ENCODE results near the gene CIP2A.
"Not testable (repeated sequence)": the region's sequence is repeated elsewhere in the genome, so short reads cannot be mapped to it uniquely, and the experiment has no call there.

Gene CIP2A

DNA sequence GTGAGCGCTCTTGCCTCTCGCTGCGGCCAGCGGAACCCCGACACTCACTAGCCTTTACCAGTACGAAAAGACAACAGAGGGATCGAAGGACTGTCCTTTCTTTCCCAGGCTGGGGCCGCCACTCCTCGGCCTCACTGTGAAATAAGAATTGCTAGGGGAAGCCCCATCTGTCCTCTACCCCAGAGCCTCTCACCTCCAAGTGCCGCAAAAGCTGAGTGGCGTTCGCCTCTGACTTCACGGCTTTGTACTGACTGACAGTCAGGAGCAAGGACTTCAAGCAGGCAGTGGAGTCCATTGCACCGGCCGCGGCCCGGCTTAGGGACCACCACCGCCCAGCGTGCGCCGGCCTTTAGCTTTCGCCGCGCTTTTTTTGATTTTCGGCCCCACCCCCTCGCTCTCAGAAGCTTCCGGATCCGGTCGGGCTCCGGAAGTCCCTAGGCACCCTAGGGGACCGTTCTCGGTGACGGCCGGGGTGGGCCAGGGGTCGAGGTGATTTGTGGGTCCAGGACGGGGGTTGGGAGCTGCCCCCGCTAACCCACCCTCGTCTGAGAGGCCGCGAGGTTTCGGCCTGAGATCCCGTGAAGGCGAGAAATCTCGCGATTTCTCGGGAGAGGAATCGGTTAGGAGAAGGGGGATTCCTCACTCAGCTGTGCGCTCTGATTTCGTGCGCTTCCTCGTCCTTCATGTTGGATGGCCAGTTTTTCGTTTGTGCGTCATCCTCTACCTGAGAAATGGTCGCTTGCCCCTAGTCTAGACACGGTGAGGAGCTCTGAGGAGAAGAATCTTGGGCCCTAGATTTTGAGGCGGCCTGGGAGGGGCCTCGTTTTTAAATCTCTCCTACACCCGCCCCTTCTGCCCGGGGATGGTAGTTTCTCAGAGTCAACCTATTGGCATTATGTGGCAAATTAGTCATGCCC, at the start of gene CIP2A, which contains the start of gene DZIP3:
TSS of gene CIP2A (minus strand) at position 358 of the 917 bp plus-strand sequence. CDS start at position 295, 63 bp downstream.
TSS of gene DZIP3 (plus strand) at position 642 of the 917 bp plus-strand sequence. CDS start 15,685 bp downstream, outside the sequence.
- in situ Hi-C loops (cut with MboI; ENCODE audit: low sequenced_read_pairs), result no loop called here

DNA sequence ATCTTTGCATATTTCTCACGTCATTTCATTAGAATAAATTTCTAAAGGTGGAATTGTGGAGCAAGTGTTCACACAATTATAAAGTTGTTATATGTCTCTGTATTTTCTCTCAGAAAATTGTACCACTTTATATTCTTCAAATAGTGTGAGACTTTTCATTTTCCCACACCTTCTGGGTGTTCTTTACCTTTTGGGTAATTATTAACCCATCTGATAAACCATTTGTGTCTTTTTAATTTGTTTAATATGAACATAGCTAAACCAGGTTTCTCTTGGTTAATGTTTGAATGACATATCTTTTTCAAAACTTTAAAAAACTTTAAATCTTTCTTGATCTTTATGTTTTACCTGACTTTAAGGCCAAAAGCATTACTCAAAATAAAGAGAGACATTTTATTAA, 40.7 kb upstream of the CIP2A start:
- in situ Hi-C loops (cut with MboI; ENCODE audit: low sequenced_read_pairs), result no loop called here

DNA sequence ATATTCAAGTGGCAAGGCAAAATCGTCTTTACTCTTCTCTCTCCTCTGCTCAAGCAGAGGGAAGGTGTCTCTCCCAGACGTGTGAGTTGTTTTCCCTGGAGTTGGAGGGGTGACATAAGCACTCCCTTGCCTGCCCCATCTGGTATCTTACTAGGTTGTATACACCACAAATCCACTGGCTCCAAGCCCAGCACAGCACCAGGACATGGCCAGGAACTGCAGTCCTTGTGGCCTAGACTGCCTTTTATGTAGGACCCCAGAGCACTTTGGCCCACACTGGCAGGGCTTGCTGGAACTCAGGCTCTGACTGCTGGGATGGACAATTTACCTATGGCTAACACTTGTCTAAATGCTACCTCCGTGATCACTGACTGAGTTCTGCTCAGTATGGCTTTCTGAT, 34.3 kb upstream of the CIP2A start:
- in situ Hi-C loops (cut with MboI; ENCODE audit: low sequenced_read_pairs), result no loop called here

DNA sequence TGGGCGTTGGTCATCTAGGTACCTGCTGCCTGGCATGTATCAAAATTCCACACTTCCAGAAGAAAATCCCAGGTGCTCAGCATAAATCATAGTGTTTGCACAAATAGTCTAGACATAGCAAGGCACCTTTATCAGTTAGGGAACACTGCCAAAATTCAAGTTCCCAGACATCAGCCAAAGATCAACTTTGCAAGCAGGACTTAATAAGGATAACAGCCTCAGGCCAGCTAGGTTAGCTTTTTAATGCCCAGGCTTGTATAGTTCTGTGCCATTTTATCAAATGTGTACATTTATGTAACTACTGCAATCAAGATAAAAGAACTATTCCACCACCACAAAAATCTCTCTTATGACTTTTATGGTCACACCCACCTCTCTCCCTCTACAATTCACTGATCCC, 31.0 kb upstream of the CIP2A start:
- in situ Hi-C loops (cut with MboI; ENCODE audit: low sequenced_read_pairs), result no loop called here

DNA sequence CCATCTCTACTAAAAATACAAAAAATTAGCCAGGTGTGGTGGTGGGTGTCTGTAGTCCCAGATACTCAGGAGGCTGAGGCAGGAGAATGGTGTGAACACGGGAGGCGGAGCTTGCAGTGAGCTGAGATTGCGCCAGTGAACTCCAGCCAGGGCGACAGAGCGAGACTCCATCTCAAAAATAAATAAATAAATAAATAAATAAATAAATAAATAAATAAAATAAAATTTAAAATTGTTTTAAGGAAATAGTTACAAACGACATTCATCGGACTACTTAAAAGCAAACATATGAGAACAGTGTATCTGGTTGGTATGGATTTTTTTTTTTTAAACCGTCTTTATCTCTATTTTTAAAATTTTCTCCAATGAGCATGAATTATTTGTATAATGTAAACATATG, 26.9 kb upstream of the CIP2A start:
- in situ Hi-C loops (cut with MboI; ENCODE audit: low sequenced_read_pairs), result not testable (repeated sequence)

DNA sequence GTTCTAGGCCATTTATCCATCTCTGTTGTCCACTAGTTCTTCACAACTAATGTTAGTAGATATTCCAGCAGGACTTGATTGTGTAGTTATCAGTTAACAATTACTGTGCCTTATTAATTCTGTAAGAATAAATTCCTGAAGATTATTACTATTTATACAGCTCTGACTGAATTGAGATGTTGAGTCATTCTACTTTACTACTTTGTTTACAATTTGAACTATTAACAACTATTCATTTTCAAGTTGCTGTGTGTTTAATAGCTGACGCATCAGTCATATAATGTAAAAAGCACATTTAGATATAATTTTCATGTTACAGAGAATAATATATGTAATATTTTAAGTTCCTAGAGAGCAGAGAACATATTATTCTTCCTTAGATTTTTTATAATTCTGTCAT, 21.4 kb upstream of the CIP2A start:
- in situ Hi-C loops (cut with MboI; ENCODE audit: low sequenced_read_pairs), result no loop called here

DNA sequence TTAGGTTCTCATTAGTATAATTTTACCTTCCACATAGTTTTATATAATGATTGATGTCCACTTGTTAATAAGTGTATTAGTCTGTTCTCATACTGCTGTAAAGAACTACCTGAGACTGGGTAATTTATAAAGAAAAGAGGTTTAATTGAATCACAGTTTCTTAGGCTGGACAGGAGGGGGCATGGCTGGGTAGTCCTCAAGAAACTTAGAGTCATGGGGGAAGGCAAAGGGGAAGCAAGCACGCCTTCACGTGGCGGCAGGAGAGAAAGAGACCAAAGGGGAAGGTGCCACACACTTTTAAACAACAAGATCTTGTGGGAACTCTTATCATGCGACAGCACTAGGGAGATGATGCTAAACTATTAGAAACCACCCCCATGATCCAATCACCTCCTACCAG, 19.5 kb upstream of the CIP2A start:
- in situ Hi-C loops (cut with MboI; ENCODE audit: low sequenced_read_pairs), result no loop called here

DNA sequence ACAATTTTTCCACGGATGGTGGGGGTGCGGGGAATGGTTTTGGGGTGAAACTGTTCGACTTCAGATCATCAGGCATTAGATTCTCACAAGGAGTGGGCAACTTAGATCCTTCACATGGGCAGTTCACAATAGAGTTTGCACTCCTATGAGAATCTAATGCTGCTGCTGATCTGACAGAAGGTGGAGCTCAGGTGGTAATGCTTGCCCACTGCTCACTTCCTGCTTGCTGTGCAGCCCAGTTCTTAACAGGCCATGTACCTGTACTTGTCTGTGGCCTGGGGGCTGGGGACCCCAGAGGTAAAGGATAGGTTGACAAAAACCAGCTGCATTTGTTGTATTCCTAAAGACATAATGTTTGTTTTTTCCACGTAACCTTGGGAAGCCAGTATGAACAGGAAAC, 16.3 kb upstream of the CIP2A start:
- in situ Hi-C loops (cut with MboI; ENCODE audit: low sequenced_read_pairs), result no loop called here

DNA sequence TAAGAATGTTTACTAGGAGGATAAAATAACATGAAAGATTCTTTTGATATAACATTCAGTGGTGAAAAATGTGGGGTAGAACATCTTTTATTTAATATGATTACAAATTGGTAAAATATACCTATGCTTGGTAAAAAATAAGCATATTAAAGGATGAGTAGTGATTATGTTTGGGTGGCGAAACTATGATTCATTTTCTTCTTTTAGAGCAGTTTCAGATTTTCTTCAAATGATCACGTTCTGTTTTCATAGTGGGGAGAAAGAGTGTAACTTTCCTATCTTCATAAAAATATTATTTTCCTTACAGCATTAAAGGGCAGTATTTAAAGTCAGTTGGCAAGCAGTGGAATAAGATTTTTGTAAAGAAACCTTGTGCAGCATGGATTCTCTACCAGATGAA, 15.8 kb upstream of the CIP2A start:
- in situ Hi-C loops (cut with MboI; ENCODE audit: low sequenced_read_pairs), result no loop called here

DNA sequence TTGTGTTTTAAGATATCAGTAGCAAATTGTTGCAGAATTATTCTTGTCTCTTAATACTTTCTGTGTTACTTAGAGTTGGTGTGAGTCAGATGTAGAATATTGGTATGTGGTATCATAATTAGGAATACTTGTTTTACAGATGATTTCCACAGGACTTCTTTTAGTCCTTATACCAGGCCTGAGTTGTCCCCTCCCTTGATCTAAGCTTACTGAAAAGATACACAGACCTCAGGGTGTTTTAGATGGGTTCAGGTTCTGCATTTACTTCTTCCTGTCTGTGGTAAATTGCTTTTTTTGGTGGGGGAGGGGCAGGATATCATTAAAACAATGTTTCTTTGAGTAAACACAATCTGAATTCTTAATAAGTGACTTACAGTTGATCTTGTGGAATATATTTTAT, 14.5 kb upstream of the CIP2A start:
- in situ Hi-C loops (cut with MboI; ENCODE audit: low sequenced_read_pairs), result no loop called here

DNA sequence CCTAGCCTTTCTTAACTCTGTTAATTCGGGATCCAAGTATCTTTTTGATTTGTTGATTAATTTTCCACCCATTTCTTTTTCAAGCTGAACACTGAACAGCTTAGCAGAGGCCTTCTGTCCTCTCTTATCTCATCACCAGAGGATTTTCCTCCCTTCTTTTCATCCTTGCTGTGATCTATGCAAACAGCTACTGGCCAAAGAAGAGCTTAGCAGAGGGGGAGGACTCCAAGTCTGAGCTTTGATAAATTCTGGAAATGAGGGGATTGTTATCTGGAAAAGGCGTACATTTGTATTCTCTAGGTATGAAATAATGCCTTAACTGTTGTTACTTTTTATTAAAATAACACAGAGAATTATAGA, 13.7 kb upstream of the CIP2A start:
- in situ Hi-C loops (cut with MboI; ENCODE audit: low sequenced_read_pairs), result no loop called here

DNA sequence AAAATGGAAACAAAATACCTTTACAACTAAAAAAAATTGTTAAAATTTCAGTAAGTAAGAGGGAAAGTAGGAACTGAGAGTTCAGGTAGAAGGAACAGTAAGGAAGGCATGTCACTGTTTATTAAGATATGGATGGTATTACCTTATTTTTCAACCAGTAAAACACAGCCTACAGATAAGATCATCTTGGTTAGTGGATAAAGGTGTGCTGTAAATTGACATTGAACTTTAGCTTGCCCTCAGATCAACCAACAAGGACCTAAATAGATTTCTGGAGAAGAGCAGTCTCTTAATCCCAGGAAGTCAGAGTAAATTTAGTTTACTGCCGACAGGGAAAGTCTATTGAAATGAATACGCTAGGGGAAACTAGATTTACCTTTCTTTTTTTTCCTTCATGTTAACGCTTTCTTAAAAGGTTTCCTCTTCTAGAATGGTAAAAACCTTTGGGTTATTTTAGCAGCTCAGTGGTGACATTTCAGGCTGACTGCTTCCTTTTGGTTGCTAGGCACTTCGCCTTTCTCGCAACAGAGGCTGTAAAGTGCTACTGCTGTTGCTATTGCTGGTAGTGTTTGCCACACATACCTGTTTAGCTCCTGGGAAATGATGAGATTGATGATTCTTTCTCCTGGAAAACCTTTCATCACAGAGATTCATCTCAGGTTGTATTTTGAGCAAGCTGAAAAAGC, 13.2 kb upstream of the CIP2A start:
- in situ Hi-C loops (cut with MboI; ENCODE audit: low sequenced_read_pairs), result no loop called here

DNA sequence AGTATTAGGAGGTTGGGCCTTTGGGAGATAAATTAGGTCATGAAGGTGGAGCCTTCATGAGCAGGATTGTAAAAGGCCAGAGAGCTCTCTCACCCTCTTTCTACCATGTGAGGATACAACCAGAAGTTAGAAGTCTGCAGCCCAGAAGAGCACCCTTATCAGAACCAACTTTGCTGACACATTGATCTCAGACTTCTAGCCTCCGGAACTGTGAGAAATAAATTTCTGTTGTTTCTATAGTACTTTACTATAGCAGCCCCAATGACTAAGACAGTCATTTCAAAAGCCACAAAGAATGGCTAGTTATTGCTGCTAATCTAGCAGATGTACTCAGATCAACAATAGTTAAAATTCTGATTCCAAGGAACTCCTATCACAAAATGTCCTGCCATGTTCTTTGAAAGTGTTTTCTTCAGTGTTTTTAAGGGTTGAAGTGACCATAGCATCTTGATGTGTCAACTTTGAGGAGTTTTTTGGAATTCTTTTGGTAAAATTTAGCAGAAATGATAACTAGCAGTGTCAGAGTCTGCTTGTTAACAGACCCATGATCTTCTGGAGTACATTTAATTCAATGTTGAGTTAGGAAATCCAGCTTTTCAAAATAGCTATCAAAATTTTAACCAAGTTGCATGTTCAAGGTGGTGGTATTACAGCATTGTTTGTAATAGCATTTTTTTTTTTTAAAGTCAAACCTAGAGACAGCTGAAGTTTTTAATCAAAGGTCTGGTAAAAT, 10.6 kb upstream of the CIP2A start:
- in situ Hi-C loops (cut with MboI; ENCODE audit: low sequenced_read_pairs), result no loop called here

DNA sequence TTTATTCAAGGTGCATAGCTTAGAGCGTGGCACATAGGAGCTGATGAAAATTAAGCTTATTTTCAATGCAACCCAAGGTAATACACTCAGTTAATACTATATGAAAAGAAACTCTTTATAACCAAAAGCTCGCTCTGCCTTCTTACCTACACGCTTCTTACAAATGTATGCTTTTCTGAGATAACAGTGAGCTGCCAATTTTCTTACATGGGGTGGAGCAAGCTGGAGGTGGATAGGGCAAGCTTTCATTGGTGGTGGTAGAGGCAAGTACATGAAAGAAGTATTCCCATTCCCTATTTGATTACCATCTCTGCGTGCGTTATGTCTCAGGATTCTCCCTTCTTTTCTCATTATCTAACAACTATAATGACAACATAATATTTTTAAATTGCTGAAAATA, 9.1 kb upstream of the CIP2A start:
- in situ Hi-C loops (cut with MboI; ENCODE audit: low sequenced_read_pairs), result no loop called here

DNA sequence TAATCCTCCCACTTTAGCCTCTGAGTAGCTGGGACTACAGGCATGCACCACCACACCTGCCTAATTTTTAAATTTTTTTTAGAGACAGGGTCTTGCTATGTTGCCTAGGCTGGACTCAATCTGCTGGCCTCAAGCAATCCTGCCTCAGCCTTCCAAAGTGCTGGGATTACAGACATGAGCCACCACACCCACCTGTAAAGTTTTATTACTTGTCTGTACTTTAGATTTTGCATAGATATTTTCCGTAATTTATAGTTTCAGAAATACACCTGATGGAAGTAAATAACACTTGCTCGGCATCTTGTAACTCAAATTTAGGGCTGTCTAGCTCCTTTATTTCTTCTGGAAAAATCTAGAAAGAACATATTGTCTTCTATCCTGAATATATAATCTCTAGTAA, 6.1 kb upstream of the CIP2A start:
- in situ Hi-C loops (cut with MboI; ENCODE audit: low sequenced_read_pairs), result no loop called here

DNA sequence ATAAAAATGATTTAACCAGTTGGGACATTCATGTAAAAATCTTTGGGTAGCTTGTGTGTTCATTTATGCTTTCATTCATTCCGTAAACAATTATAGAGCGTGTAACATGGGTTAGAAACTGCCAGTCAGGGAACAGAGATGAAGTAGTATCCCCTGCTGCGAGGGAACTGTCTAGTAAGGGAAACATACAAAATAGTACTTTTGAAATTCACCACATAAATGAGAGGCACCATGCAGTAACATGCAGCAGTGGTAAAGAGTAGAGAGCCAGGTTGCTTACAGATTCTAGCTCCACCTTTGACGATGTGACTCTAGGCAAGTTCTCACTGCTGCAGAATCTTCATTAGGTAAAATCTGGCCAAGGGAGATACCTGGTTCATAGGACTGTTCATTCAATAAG, 1.2 kb upstream of the CIP2A start:
- in situ Hi-C loops (cut with MboI; ENCODE audit: low sequenced_read_pairs), result no loop called here

DNA sequence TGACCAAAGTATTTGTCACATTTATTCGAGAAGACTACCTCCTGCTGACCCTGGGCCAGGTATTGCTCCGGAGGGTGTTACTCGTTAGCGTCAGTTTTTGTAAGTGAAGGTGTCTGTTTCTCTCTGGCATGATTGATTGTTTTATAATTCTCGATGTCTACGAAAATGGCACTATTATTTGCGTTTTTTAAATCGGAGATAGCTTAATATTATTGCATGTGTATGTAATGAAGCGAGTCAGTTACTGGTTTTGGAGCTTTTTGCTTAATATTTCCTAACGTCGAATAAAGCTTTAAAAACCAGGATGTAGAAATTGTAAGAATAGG, 723 bp upstream of the CIP2A start:
- in situ Hi-C loops (cut with MboI; ENCODE audit: low sequenced_read_pairs), result no loop called here

DNA sequence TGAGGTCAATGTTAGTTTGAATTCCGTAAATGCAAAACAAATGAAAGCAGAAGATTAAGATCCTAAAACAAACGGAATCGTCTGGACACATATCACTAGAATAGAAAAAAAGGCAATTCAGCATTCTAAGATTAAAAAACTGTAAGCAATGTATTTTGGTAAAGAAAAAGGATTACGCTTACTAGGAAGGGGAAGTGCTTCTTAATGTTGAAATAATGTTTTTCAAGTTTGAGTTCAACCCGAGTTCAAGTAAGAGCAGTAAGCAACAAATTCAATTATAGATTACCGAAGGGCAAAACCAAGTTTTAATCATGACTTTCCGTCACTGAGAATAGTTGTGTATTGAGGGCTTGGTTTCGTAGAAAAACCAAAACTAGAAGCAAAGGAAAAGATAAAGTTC, 637 bp downstream of the CIP2A start:
- in situ Hi-C loops (cut with MboI; ENCODE audit: low sequenced_read_pairs), result no loop called here

DNA sequence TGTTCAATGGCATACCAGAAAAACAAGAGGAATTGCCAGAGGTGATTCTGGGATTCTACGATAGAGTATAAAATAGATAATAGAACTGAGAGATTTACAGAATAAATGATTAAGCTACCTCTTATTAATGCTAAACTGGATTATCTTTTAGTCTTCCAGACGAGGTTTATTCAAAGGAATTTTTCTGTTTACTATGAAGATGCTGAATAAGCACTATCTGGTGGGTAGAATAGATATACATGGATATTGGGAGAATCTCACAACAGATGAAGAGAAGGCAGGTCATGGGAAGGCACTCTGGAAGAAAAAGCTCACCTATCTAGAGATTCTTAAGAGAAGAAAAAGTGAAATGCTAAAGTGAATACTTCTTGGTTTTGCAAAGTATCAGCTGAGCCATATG, 11.2 kb downstream of the CIP2A start:
- in situ Hi-C loops (cut with MboI; ENCODE audit: low sequenced_read_pairs), result no loop called here

DNA sequence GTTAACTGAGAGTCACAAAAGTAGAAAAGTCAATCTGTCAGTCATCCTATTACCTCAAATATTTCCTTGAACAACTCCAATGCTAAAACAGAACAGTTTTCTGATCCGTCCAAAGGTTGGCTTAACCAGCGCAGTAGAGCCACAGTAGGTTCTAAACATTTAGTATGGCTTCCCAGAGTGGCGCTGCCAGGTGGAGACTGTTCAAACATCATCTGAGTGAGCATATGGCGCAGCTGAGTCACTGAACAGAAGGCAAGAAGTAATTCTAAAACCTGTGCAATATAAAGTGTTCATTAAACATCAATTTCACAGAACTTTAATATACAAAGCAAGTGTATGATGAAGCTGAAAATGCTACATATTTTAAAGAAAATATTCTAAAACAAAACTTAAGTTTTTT, 19.9 kb downstream of the CIP2A start:
- in situ Hi-C loops (cut with MboI; ENCODE audit: low sequenced_read_pairs), result no loop called here

DNA sequence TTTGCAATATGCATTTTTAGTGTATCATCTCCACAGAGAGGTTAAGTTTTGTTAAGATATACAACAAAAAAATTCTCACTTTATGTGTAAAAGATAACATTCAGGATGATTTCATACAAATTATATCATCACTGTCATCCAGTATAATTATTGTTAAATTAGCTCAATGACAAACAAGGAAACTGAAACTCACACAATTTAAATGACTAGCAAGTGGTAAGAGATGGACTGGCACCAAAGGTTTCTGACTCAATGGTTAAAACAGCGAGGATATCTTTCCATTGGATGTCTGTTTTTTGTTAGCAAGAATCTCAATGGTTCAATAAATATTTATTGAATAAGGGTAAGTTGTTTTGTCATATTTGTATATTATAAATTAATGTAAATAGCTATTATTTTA, 22.6 kb downstream of the CIP2A start:
- in situ Hi-C loops (cut with MboI; ENCODE audit: low sequenced_read_pairs), result no loop called here

DNA sequence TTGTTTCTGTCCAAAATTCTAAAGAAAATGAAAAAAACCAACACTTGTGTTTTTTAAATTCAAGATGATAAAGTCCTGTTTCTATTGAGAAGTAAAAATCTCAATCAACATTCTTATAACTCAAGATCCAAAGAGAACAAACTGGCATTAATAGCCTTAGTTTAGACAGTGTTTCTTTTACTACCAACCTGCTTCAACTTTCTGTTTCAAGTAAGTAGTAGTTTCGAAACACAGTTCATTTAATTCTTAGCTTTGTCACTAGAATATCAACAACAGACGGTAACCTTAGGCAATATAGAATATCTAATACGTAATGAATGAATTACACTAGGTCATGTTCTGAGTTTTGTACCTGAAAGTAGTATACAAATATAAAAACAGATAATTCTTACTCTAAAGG, 23.7 kb downstream of the CIP2A start:
- in situ Hi-C loops (cut with MboI; ENCODE audit: low sequenced_read_pairs), result no loop called here

All from hTERT RPE-1 (cell line).